Right lung (tissue), 10 donors: ENCODE data around the gene TMPRSS5. TPM values are rescaled to one million over a fixed set of nuclear protein-coding genes. Genes with fewer than 3 reads are reported as not detected.
"Not testable (repeated sequence)": the region's sequence is repeated elsewhere in the genome, so short reads cannot be mapped to it uniquely, and the experiment has no call there.

Experiments used
- DNase-seq, 2 donors: peaks; one replicate each; pipeline ENCODE4 v3.0.0-alpha.2; 2013
- long read RNA-seq, 8 donors: transcript quantifications; one replicate each; lab custom pipeline, GENCODE V29; 2026
- polyA plus RNA-seq, 5 donors: library from polyadenylated mRNA; unstranded; fragments of 120-200 nt; gene quantifications; one replicate each; pipeline versions ENCODE4 v1.2.1 to v1.2.3, GENCODE V29; 2013; ENCODE audit warnings: inconsistent platforms in 1 of 5, low replicate concordance in 1 of 5; ENCODE audit not compliant: insufficient read length in 5 of 5, insufficient read depth in 1 of 5

TMPRSS5 gene
- polyA plus RNA-seq, result 1 to 10 TPM in 3 of 5 donors, under 1 TPM in 2; 0.67 to 1.9 (median 1.2) TPM
- long read RNA-seq, donor 1, result 0 reads
- long read RNA-seq, donor 2, result 0 reads
- long read RNA-seq, donor 3, result 0 reads
- long read RNA-seq, donor 4, result 0 reads
- long read RNA-seq, donor 5, result 0 reads
- long read RNA-seq, donor 6, result 0 reads
- long read RNA-seq, donor 7, result 0 reads
- long read RNA-seq, donor 8, result 0 reads

GRCh38 chr11:113705871-113706655 lies at the start of gene TMPRSS5:
TSS of gene TMPRSS5 (minus strand) at chr11:113706308. CDS start at chr11:113706224, 84 bp downstream.
- no peak for DNase-seq

GRCh38 chr11:113752932-113753331 lies 46.8 kb upstream of the TMPRSS5 start:
- no peak for DNase-seq

- DNase-seq, result no peak
Measured at GRCh38 chr11:113736323-113736722, 30.2 kb upstream of the TMPRSS5 start.

GRCh38 chr11:113732092-113732491 lies 26.0 kb upstream of the TMPRSS5 start:
- DNase-seq, result no peak

- DNase-seq, result peak; percentile 8 to 23
Measured at GRCh38 chr11:113730887-113731726, 25.0 kb upstream of the TMPRSS5 start.

GRCh38 chr11:113729456-113729855 lies 23.3 kb upstream of the TMPRSS5 start:
- DNase-seq, result no peak

- DNase-seq, result no peak
Measured at GRCh38 chr11:113728814-113729213, 22.7 kb upstream of the TMPRSS5 start.

- DNase-seq, result no peak
Measured at GRCh38 chr11:113725913-113726312, 19.8 kb upstream of the TMPRSS5 start.

GRCh38 chr11:113725407-113725806 lies 19.3 kb upstream of the TMPRSS5 start:
- no peak for DNase-seq

GRCh38 chr11:113724778-113725177 lies 18.7 kb upstream of the TMPRSS5 start:
- no peak for DNase-seq

- no peak for DNase-seq
Measured at GRCh38 chr11:113723787-113724186, 17.7 kb upstream of the TMPRSS5 start.

- no peak for DNase-seq
Measured at GRCh38 chr11:113722934-113723333, 16.8 kb upstream of the TMPRSS5 start.

- DNase-seq, result no peak
Measured at GRCh38 chr11:113722221-113722620, 16.1 kb upstream of the TMPRSS5 start.

- DNase-seq, result no peak
Measured at GRCh38 chr11:113721462-113722066, 15.5 kb upstream of the TMPRSS5 start.

- DNase-seq, result not testable (repeated sequence)
Measured at GRCh38 chr11:113720478-113720877, 14.4 kb upstream of the TMPRSS5 start.

- DNase-seq, result no peak
Measured at GRCh38 chr11:113715882-113716625, 9.9 kb upstream of the TMPRSS5 start.

GRCh38 chr11:113715273-113715672 lies 9.2 kb upstream of the TMPRSS5 start:
- DNase-seq, result no peak

GRCh38 chr11:113710989-113711388 lies 4.9 kb upstream of the TMPRSS5 start:
- no peak for DNase-seq

GRCh38 chr11:113703551-113703950 lies 2.6 kb downstream of the TMPRSS5 start:
- DNase-seq, result not testable (repeated sequence)

GRCh38 chr11:113701491-113701890 lies 4.6 kb downstream of the TMPRSS5 start:
- DNase-seq, result no peak

GRCh38 chr11:113698515-113698914 lies 7.6 kb downstream of the TMPRSS5 start:
- no peak for DNase-seq
